IPS-18c (cell line): ENCODE measurements around the gene ST8SIA5.

Experiments used
- H3K4me3 ChIP-seq: 2 replicates; pipeline ENCODE4 v1.7.0; 2013; ENCODE audit warnings: low read depth, mild to moderate bottlenecking, low read length, moderate library complexity; ENCODE audit not compliant: insufficient read depth
- H3K9me3 ChIP-seq: one replicate; pipeline ENCODE4 v1.6.1; 2013; ENCODE audit warnings: mild to moderate bottlenecking, low read length, moderate library complexity; ENCODE audit not compliant: control insufficient read depth, insufficient read depth

ST8SIA5 gene

GRCh38 chr18:46688853-46689525, 67.9 kb downstream of the ST8SIA5 start:
- no peak overlapping the region for H3K4me3 ChIP-seq
- H3K9me3 ChIP-seq = no peaks in the 10 kb centered on the region

DNA sequence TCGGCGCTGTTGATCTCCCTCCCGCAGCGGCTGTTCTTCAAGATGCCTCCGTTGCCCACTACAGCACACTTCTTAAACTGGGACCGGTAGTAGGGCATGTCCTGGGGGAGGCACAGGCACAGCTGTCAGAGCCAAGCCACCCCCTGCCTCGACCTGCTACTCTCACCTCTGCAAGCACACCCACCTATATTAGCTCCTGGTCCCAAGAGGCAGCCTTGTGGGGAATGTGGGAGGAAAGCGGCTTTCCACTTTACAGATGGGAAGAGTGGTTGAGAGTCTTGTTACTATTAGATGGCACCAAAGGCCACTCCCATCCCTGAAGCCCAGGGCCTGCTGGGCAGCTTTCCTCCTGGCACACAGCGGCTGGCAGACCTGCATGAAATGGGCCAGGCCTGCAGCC, 70.7 kb downstream of the ST8SIA5 start:
- Histone ChIP-seq H3K9me3 (no peaks in the 10 kb centered on the region), H3K4me3 (no peak overlapping the region)

- Histone ChIP-seq H3K9me3 (no peaks in the 10 kb centered on the region), H3K4me3 (no peak overlapping the region)
Measured at GRCh38 chr18:46683252-46683651, 73.6 kb downstream of the ST8SIA5 start.

DNA sequence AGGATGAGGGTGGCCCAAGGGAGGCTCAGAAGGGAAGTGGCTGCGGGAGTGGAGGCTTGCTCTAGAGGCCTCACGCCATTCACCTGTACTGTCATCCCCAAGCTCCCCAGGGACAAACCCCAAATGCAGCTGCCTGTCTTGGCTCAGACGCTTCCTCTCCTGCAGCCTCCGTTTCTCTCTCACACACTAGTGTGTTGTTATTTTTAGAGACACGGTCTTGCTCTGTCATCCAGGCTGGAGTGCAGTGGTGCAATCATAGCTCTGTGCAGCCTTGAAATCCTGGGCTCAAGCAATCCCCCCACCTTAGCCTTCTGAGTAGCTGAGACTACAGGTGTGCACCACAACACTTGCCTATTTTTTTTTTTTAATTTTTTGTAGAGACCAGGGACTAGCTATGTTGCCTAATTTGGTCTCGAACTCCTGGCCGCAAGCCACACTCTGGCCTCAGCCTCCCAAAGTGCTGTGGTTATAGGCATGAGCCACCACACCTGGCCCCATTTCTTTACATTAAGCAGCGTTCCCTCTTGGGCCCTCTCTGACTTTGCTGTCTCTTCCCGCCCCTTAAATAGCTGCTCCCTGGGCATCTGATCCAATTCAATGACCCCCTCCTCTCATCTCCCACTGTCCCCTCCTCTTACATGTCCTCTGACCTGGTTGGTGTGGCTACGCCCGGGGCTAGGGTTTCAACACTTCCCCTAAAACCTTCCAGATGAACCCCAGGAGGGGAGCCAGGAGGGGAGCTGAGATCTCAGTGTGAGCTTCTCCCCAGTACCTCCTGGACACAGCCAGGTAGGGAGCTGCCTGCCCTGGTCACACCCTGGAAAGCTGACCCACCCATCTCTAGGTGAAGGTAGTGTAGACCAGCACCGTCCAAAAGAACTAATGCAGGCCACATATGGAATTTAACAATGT, 75.8 kb downstream of the ST8SIA5 start:
- no peak overlapping the region for H3K4me3 ChIP-seq
- no peaks in the 10 kb centered on the region for H3K9me3 ChIP-seq

- Histone ChIP-seq H3K9me3 (no peaks in the 10 kb centered on the region), H3K4me3 (no peak overlapping the region)
Measured at GRCh38 chr18:46679846-46680598, 76.8 kb downstream of the ST8SIA5 start.

DNA sequence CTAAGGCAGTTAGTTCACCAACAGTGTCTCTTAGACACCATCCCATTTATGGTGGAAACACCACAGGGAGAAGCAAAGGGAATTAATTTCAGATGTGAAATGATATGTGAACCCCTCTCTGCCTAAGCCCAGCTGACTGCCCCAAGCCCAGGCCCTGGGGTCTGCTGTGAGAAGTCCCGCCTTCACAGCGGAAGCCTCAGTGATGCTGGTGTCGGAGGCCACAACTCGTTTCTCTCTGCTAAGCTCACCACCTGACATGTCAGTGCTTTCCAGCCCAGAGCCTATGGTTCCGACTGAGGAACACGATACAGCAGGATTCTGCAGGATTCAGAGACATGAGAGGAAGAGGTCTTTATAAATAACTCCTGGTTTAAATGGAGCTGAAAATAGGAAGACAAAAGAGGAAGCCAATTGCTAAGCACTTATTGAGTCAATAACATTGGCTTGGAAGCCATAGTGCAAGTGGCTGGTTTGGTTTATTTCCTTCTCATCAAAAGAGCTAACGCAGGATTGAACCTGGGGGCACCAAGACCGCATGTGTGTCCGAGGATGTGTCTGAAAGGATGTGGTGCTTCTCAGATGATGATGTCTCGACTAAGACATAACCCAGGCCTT, 78.0 kb downstream of the ST8SIA5 start:
- Histone ChIP-seq H3K4me3 (no peak overlapping the region), H3K9me3 (no peaks in the 10 kb centered on the region)

- Histone ChIP-seq H3K4me3 (no peak overlapping the region), H3K9me3 (no peaks in the 10 kb centered on the region)
Measured at GRCh38 chr18:46678041-46678440, 78.8 kb downstream of the ST8SIA5 start.

GRCh38 chr18:46677611-46678010, 79.2 kb downstream of the ST8SIA5 start:
- no peak overlapping the region for H3K4me3 ChIP-seq
- no peaks in the 10 kb centered on the region for H3K9me3 ChIP-seq

DNA sequence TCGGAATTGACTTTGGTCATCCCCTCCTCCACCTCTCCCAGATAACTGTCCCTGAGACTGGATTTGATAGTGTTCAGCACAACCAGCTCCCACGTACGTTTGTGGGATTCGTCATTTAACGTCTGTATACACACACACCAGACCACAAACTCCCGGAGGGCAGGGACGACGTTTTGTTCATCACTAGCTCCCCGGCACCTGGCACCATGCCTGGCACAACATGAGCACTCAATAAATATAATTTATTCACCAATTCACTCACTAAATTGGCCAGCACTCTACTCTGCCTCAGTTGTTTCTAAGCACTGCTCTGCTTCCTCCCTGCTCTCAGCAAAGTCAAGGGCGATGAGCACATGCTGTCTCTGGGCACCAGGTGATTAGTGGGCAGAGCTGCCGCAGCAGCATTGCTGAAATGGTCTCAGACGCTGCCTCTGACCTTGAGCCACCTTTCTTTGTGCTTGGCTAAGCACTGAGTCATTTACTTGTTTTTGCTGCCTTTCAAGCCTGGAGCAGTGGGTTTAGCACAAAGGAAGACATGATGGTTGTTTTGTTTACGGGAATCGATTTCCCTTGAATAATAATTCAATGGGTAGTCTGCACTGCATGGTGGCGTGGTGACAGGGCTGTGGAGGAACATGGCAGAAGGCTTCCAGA, 80.5 kb downstream of the ST8SIA5 start:
- H3K4me3 ChIP-seq = no peak overlapping the region
- no peaks in the 10 kb centered on the region for H3K9me3 ChIP-seq

GRCh38 chr18:46675112-46675511, 81.7 kb downstream of the ST8SIA5 start:
- Histone ChIP-seq H3K9me3 (no peaks in the 10 kb centered on the region), H3K4me3 (no peak overlapping the region)

- no peak overlapping the region for H3K4me3 ChIP-seq
- H3K9me3 ChIP-seq = no peaks in the 10 kb centered on the region
Measured at GRCh38 chr18:46672062-46672970, 84.5 kb downstream of the ST8SIA5 start.

GRCh38 chr18:46668694-46669093, 88.2 kb downstream of the ST8SIA5 start:
- H3K9me3 ChIP-seq = no peaks in the 10 kb centered on the region
- H3K4me3 ChIP-seq = no peak overlapping the region

- Histone ChIP-seq H3K9me3 (no peaks in the 10 kb centered on the region), H3K4me3 (no peak overlapping the region)
Measured at GRCh38 chr18:46668135-46668534, 88.7 kb downstream of the ST8SIA5 start.

- no peak overlapping the region for H3K4me3 ChIP-seq
- peaks cover 3% of the 10 kb centered on the region for H3K9me3 ChIP-seq
Measured at GRCh38 chr18:46663539-46663938, 93.3 kb downstream of the ST8SIA5 start.

GRCh38 chr18:46660957-46661749, 95.7 kb downstream of the ST8SIA5 start:
- Histone ChIP-seq H3K9me3 (peaks cover 3% of the 10 kb centered on the region), H3K4me3 (no peak overlapping the region)
